IPS-20b (cell line): ENCODE measurements around the gene SIN3A.

ENCODE experiments used
- H3K27ac ChIP-seq: one replicate; pipeline ENCODE4 v1.5.1; 2013; ENCODE audit warnings: low read length
- H3K27me3 ChIP-seq: 2 replicates; pipeline ENCODE4 v1.6.1; 2013; ENCODE audit warnings: mild to moderate bottlenecking, low read length, inconsistent platforms; ENCODE audit not compliant: insufficient read depth
- H3K36me3 ChIP-seq: 2 replicates; pipeline ENCODE4 v1.6.1; 2013; ENCODE audit warnings: low read depth, mild to moderate bottlenecking, inconsistent platforms, low read length, moderate library complexity; ENCODE audit not compliant: insufficient read depth
- H3K4me1 ChIP-seq: 2 replicates; pipeline ENCODE4 v1.6.1; 2013; ENCODE audit warnings: mild to moderate bottlenecking, control low read depth, inconsistent platforms, low read length, moderate library complexity; ENCODE audit not compliant: insufficient read depth
- H3K4me3 ChIP-seq: 2 replicates; pipeline ENCODE4 v1.5.1; 2013; ENCODE audit warnings: mild to moderate bottlenecking, low read length, inconsistent platforms
- H3K9ac ChIP-seq: 2 replicates; pipeline ENCODE4 v1.6.1; 2013; ENCODE audit warnings: low read depth, mild to moderate bottlenecking, inconsistent platforms, low read length, moderate library complexity
- H3K9me3 ChIP-seq: 2 replicates; pipeline ENCODE4 v1.6.1; 2013; ENCODE audit warnings: mild to moderate bottlenecking, low read depth, low read length, inconsistent platforms; ENCODE audit not compliant: insufficient read depth

Gene SIN3A

GRCh38 chr15:75368689-75369239, 82.7 kb downstream of the SIN3A start:
- Histone ChIP-seq H3K4me3 (peak overlapping the region; percentile 89), H3K27ac (no peak overlapping the region), H3K9ac (peak overlapping the region; percentile 92), H3K27me3 (no peaks in the 10 kb centered on the region), H3K9me3 (no peaks in the 10 kb centered on the region), H3K4me1 (peaks cover 5% of the 10 kb centered on the region; the same call in 1 of the 2 replicates), H3K36me3 (peaks cover 66% of the 10 kb centered on the region)

- Histone ChIP-seq H3K27ac (no peak within 1 kb of the TSS), H3K4me1 (peaks cover 5% of the 10 kb centered on the region; the same call in 1 of the 2 replicates), H3K27me3 (no peaks in the 10 kb centered on the region), H3K9me3 (no peaks in the 10 kb centered on the region), H3K36me3 (peaks cover 60% of the 10 kb centered on the region), H3K9ac (peak within 1 kb of the TSS; percentile 92), H3K4me3 (peak within 1 kb of the TSS; percentile 89)
Measured at GRCh38 chr15:75367913-75368688, 83.4 kb downstream of the SIN3A start, which contains the start of gene MAN2C1. Gene MAN2C1, minus strand, starts transcription at chr15:75368607. Its CDS starts 24 bp downstream, at chr15:75368583.

DNA sequence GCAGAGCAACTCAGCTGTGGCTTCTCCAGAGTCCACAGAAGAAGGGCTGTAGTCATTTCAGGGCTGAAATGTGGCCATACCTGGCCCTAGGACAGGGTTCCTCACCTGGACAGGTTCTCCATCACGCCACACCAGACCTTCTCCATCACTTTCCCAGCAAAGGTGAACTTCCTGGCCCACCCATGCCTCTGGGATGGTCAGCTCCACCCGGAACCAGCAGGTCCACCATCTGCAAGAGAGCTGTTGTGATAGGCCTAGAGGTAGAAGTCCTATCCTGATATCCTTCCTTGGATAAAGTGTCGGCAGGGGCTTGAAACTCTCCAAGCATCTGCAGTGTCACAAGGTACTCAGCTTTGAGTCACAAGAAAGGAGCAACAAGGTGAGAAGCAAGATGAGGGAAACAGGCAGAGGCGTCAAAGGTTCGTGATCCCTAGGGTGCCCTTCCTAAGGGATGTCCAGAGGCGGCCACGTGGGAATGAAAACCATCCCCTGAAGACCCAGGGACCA, 84.0 kb downstream of the SIN3A start:
- peaks cover 54% of the 10 kb centered on the region for H3K36me3 ChIP-seq
- no peak overlapping the region for H3K27ac ChIP-seq
- peaks cover 5% of the 10 kb centered on the region; the same call in 1 of the 2 replicates for H3K4me1 ChIP-seq
- H3K27me3 ChIP-seq: no peaks in the 10 kb centered on the region
- peak overlapping the region; percentile 92; the same call in 1 of the 2 replicates for H3K9ac ChIP-seq
- no peaks in the 10 kb centered on the region for H3K9me3 ChIP-seq
- peak overlapping the region; percentile 89; the same call in 1 of the 2 replicates for H3K4me3 ChIP-seq

DNA sequence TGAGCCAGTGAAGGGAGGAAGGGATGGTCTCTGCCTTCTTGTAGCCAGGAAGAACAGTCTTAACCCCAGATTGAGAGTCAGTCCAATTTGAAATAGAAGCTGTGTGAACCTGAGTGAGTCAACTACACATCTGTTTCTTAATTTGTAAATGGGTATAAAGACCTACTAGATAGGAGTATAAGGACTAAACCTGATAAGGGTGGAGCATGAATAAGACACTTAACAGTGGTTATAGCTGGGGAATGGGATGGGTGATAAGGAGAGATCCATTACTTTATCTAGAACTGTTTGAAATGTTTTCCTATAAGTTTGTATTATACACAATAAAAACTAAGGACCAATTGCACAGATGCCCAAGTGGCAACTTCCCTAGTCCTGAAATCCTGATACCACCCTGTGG, 84.5 kb downstream of the SIN3A start:
- no peaks in the 10 kb centered on the region for H3K9me3 ChIP-seq
- no peaks in the 10 kb centered on the region for H3K27me3 ChIP-seq
- H3K4me3 ChIP-seq: no peak overlapping the region
- H3K9ac ChIP-seq: no peak overlapping the region
- H3K27ac ChIP-seq: no peak overlapping the region
- H3K4me1 ChIP-seq: peaks cover 5% of the 10 kb centered on the region; the same call in 1 of the 2 replicates
- H3K36me3 ChIP-seq: peaks cover 50% of the 10 kb centered on the region

DNA sequence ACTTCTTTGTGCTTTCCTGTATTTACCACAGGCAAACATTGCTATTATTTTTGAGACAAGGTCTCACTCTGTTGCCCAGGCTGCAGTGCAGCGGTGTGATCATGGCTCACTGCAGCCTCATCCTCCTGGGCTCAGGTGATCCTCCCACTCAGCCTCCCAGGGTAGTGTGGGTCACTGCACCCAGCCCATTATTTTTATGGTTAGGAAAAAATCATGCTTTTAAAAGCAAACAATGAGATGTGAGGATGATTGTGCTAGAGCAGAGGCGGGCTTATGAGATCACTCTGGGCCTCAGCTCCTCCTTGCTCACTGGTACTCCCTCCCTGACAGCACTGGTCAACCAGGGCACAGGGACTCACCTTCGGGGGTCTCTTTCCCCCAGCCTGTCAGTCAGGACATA, 85.3 kb downstream of the SIN3A start:
- Histone ChIP-seq H3K36me3 (peaks cover 49% of the 10 kb centered on the region), H3K4me1 (peaks cover 5% of the 10 kb centered on the region; the same call in 1 of the 2 replicates), H3K9me3 (no peaks in the 10 kb centered on the region), H3K27me3 (no peaks in the 10 kb centered on the region), H3K4me3 (no peak overlapping the region), H3K9ac (no peak overlapping the region), H3K27ac (no peak overlapping the region)

GRCh38 chr15:75364881-75365280, 86.6 kb downstream of the SIN3A start:
- Histone ChIP-seq H3K27ac (no peak overlapping the region), H3K36me3 (peaks cover 38% of the 10 kb centered on the region), H3K27me3 (no peaks in the 10 kb centered on the region), H3K9me3 (no peaks in the 10 kb centered on the region), H3K4me3 (no peak overlapping the region), H3K4me1 (peaks cover 5% of the 10 kb centered on the region; the same call in 1 of the 2 replicates), H3K9ac (no peak overlapping the region)

- H3K27me3 ChIP-seq: no peaks in the 10 kb centered on the region
- no peaks in the 10 kb centered on the region for H3K9me3 ChIP-seq
- H3K36me3 ChIP-seq: peaks cover 44% of the 10 kb centered on the region
- H3K4me1 ChIP-seq: no peaks in the 10 kb centered on the region
- H3K9ac ChIP-seq: no peak overlapping the region
- no peak overlapping the region for H3K4me3 ChIP-seq
- H3K27ac ChIP-seq: no peak overlapping the region
Measured at GRCh38 chr15:75363786-75364185, 87.7 kb downstream of the SIN3A start.

DNA sequence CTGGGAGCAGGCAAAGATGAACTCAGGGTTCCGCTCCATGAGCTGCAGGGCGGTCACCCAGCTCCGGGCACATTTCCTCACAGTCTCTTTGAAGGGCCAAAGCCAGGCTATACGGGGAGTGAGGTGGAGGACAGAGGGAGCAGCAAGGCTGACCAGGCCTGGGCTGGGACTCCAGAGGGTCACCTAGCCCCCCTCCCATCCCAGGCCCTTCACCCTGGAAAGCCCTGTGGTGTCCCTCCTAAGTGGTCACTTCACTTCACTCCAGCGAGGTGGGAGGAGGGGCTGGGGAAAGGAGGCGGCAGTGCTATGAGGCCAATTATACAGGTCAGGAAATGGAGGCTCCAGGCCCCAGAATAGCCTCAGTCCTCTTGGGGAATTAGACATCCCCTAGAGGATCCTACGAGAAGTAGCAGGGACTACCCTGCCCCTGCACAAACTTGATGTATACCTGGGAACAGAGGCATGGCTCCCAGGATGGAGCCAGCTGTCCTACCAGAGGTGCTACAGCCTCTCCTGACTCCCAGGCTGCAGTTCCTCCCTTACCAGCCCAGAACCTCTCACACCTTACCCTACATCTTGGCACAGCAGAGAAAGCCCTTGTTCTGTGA, 88.7 kb downstream of the SIN3A start:
- peaks cover 51% of the 10 kb centered on the region for H3K36me3 ChIP-seq

DNA sequence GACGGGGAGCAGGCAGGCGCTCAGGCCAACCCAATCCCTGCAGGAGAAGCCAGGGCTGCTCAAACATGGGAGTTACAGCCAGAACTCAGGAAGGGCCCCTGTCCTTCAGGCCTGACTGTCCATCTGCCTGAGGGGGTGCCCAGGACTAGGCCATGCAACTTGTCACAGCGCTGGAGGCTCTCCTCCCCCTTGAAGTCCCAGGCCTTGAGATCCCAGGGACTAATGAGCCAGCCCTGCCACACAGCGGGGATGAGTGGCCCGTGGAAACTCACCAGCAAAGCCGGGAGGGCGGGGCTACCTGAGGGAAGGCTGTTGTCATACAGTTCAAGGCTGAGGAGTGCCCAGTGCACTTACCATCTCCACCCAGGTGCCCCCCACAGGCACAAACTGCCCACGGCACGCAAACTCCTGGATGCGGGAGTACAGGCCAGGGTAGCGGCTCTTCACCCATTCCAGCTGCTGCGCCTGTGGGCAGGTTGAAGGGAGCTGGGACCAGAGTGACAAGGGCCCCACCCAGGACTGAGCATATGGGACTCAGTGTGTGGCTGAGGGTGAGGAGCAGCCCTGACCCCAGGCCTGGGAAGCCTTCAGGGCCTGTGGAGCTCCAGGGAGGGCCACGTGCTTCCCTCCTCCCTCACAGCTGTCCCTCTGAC, 89.4 kb downstream of the SIN3A start:
- no peak overlapping the region for H3K27ac ChIP-seq
- no peaks in the 10 kb centered on the region for H3K4me1 ChIP-seq
- no peaks in the 10 kb centered on the region for H3K27me3 ChIP-seq
- no peak overlapping the region for H3K9ac ChIP-seq
- no peaks in the 10 kb centered on the region for H3K9me3 ChIP-seq
- H3K4me3 ChIP-seq: no peak overlapping the region
- H3K36me3 ChIP-seq: peaks cover 49% of the 10 kb centered on the region

More for the DNA sequence above, 88.7 kb downstream of the SIN3A start:
- Histone ChIP-seq H3K9ac (no peak overlapping the region), H3K27me3 (no peaks in the 10 kb centered on the region), H3K4me3 (no peak overlapping the region), H3K27ac (no peak overlapping the region), H3K9me3 (no peaks in the 10 kb centered on the region), H3K4me1 (no peaks in the 10 kb centered on the region)

GRCh38 chr15:75361361-75361988, 90.0 kb downstream of the SIN3A start:
- Histone ChIP-seq H3K27ac (no peak overlapping the region), H3K9ac (no peak overlapping the region), H3K4me1 (no peaks in the 10 kb centered on the region), H3K27me3 (no peaks in the 10 kb centered on the region), H3K9me3 (no peaks in the 10 kb centered on the region), H3K36me3 (peaks cover 46% of the 10 kb centered on the region), H3K4me3 (no peak overlapping the region)

DNA sequence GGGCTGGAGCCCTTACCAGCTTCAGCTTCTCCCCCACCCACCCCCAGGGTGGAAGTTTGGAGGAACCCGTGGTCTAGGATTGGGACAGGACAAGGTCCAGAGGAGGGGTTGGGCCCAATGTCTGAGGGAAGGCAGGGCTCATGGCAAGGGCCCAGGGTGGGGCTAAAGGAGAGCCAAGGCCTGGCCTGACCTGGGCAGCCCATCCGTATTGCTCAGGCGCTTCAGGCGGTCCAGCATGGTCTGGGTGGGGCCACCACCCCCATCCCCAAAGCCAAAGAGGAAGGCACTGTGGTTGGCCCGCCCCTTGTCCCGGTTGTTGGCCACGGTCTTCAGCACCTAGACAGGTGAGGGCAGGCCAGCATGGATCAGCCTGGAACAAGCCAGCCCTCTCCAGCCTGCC, 90.6 kb downstream of the SIN3A start:
- no peaks in the 10 kb centered on the region for H3K9me3 ChIP-seq
- no peaks in the 10 kb centered on the region for H3K4me1 ChIP-seq
- no peak overlapping the region for H3K4me3 ChIP-seq
- H3K27ac ChIP-seq: no peak overlapping the region
- no peak overlapping the region for H3K9ac ChIP-seq
- H3K27me3 ChIP-seq: no peaks in the 10 kb centered on the region
- peaks cover 40% of the 10 kb centered on the region for H3K36me3 ChIP-seq
